LHCN-M2 (cell line): ENCODE data around the gene OR2A25. TPM values are rescaled to one million over a fixed set of nuclear protein-coding genes. Genes with fewer than 3 reads are reported as not detected.
A peak's percentile ranks its signal among the peaks of the same experiment; 100 is the strongest.
"Not testable (repeated sequence)": the region's sequence is repeated elsewhere in the genome, so short reads cannot be mapped to it uniquely, and the experiment has no call there.

ENCODE experiments used
- DNase-seq: peaks from one replicate; pipeline ENCODE4 v3.0.0-alpha.2; 2012; ENCODE audit warnings: low read depth
- polyA plus RNA-seq: library from polyadenylated mRNA; unstranded; fragments of >200 nt; gene quantifications from one replicate; pipeline ENCODE4 v1.2.1, GENCODE V29; 2012; ENCODE audit warnings: missing spikeins
- total RNA-seq: library from RNA; depleted of rRNA; stranded (reverse); fragments of >200 nt; gene quantifications from 2 replicates; pipeline ENCODE4 v1.2.3, GENCODE V29; 2014; rRNA removed

The OR2A25 gene
- total RNA-seq, result not detected in 2 replicates
- polyA plus RNA-seq, result not detected

GRCh38 chr7:144069511-144069910 lies at the start of gene OR2A25:
Gene OR2A25, plus strand, starts transcription at chr7:144069811. Its CDS starts 4,409 bp downstream, at chr7:144074220.
- DNase-seq, result no peak

DNA sequence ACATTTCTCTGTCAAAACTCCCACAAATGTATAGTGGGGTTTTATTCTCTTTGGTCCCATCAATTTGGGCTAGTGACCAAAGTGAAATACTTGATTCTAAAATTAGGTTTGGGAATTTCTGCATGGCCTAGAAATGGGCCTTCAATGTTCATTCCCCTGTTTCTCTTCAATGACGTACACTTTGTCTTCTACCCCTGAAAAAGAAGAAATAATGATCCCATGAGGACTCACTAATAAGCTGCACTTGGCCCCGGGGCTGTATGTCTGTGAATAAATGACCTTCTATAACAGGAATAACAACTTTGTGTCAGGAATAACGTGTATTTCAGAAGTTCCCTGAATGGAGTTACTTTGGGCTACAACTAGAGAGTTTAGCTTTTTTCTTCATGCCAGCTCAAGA lies 49.3 kb upstream of the OR2A25 start:
- DNase-seq, result no peak

DNA sequence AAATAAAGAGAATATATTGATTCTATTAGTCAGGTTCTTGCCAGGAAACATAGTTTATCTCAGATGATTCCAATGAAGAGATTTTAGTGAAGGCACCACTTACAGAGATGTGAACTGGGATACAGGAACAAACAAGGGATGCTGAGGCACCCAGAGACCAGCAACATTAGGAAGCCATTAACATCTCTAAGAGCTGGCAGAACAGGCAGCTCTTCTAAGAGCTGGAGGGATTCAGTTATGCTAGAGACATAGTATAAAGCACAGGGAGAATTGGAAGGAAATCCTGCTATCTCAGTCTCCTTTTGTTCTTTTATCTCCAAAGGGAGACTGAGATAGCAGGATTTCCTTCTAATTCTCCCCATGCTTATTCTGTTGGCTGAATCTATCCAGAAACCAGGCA lies 47.4 kb upstream of the OR2A25 start:
- DNase-seq, result no peak

DNA sequence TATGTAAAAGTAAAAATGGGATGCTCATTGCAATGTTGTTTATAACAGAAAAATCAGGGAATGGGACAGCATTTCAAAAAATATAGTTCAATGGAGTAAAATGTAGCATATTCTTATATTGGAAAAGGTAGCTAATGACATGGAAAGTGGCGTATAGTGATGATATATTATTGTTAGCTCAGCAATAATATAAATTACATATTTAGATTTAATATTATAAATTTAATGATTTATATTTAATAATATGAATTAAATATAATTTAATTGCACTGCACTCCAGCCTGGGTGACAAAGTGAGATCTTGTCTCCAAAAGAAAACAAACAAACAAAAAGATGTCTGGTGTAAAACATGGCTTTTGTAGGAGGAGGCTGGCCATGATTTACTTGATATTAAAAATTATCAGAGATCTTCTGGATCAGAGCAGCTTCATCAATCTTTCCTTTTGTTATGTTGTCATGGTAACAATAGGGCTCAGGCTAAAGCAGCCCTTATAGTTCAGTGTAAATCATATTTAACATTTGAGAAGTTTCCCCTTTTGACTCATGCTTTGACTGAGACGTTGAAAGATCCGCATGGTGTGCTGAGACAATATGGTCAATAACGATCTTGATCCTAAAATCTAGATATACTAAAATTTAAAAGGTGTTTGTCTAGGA lies 46.3 kb upstream of the OR2A25 start:
- DNase-seq, result no peak

DNA sequence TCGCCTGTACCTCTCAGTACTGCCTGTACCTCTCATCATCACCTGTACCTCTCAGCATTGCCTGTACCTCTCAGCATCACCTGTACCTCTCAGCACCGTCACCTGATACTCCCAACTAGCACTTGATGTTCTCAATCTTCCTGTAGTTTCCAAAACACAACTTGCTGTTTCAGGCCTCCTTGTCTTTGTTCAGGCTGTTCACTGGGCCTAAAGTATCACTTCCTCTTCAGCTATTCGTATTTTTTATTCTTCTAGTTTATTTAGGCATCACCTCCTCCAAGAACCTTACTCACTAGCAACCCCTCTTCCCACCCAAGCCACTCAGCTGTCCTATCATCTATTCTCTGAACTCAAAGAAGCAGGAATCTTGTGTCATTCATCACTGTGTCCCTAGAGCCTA lies 45.4 kb upstream of the OR2A25 start:
- DNase-seq, result no peak

DNA sequence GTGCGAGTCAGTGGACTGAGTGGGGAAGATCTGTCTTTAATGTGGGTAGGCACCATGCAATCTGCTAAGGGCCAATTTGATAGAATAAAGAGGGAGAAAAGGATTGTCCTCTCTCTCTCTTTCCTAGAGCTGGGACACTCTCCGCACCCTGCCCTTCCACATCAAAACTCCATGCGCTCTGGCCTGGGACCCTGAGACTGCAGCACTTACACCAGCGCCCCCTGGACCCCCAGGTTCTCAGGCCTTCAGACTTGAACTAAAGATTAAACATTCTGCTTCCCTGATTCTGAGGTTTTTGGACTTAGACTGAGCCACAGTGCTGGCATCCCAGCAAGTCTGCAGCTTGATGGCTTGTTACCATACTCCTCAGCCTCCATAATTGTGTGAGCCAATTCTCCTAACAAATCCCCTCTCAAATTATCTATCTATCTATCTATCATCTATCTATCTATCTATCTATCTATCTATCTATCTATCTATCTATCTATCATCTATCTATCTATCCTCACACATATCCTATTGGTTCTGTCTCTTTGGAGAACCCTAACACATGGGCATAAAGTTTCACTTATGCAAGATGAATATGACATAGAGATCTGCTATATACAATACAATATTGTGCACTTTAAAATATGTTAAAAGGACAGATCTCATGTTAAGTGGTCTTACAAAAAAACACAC lies 43.3 kb upstream of the OR2A25 start:
- no peak for DNase-seq

DNA sequence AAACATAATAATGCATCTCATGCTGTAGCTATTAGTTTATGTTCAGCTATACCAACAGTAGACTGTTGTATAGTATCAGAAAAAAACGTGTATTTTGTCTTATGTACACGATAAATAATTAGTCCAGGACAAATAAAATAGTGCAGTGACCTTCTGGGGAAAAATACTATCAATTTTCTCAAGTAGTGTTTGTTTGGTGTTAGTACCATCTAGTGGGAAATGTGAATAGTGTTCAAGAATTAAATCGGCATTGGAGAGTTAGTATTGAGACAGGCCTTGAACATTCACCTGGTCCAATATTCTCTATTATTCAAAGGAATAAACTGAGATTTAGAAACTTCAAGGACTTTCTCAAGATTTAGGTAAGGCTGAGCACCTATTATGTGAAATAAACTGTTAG lies 42.5 kb upstream of the OR2A25 start:
- peak; percentile 67 for DNase-seq

- DNase-seq, result peak; percentile 58
Measured at GRCh38 chr7:144027974-144028373, 41.6 kb upstream of the OR2A25 start.

GRCh38 chr7:144028547-144028946 lies 41.1 kb upstream of the OR2A25 start:
- no peak for DNase-seq

- no peak for DNase-seq
Measured at GRCh38 chr7:144032516-144032915, 37.1 kb upstream of the OR2A25 start.

- DNase-seq, result no peak
Measured at GRCh38 chr7:144032985-144033709, 36.5 kb upstream of the OR2A25 start.

- no peak for DNase-seq
Measured at GRCh38 chr7:144035385-144035784, 34.2 kb upstream of the OR2A25 start.

DNA sequence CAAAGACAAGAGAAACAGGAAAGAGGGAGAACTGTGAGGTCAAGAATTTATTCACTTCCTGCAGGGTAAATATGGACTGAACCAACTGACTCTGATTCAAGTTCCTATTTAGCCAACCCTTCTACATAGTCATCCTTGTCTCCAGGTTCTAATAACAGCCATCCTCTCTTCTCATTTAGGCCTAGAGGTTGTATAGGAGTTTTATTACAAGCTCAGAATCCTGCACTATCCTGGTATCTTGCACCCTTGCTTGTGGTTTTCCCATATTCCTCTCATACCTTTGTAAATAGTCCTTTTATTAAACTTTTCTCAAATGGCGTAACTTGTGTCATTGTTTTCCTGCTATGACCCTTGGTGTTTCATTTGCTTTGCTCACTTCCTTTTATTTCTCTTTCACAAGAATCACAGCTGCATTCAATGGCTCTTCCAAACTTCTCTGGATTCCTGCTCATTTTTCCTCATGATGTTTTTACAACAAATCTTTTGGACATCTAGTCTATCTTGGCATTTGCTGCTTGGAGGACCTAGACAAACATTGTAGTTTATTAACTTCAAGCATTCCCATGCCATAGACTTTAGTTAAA lies 33.2 kb upstream of the OR2A25 start:
- no peak for DNase-seq

- DNase-seq, result no peak
Measured at GRCh38 chr7:144037414-144038035, 32.1 kb upstream of the OR2A25 start.

DNA sequence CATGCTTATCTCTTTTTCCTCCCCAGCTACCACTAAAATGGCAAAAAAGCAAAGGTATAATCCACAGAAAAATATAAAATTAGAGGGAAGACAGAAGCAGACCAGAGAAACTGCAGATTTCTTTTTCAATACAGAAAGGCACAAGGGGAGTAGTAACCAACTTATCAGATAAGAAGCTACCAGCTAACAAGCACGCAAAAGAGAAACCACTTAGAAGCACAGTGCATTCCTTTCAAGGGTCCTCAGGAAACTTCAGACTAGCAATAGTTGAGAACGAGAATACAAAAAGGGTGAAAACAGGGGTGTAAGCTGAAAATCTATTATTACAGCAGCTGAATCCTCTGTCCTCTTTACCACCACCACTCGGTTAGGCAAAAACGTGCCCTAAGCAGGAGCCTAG lies 30.7 kb upstream of the OR2A25 start:
- DNase-seq, result no peak

DNA sequence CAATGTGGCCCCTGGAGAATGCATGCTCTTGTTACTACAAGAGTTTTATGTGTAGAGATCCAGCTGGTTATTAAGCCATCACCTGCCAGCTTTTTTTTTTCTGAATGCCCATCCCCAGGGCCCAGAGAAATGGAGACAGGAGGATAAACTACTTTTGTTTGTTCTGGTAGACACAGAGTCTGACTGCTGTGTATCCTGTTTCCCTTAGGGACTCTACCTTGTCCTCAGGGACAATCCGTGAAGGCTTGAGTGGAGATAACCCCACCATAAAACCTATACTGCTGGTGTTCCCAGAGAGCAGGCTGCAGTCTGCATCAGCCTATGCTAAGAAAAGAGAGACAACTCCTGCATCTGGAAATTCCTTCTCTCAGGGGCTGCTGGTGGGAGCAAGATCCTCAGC lies 21.0 kb upstream of the OR2A25 start, which contains the start of gene OR2A5:
Gene OR2A5 (plus strand): TSS at position 301 of the 400 bp plus-strand sequence. CDS start 1,454 bp downstream, outside the sequence.
- DNase-seq, result no peak

GRCh38 chr7:144049491-144049890 lies 20.1 kb upstream of the OR2A25 start:
- no peak for DNase-seq

- peak; percentile 23 for DNase-seq
Measured at GRCh38 chr7:144050093-144050492, 19.5 kb upstream of the OR2A25 start.

DNA sequence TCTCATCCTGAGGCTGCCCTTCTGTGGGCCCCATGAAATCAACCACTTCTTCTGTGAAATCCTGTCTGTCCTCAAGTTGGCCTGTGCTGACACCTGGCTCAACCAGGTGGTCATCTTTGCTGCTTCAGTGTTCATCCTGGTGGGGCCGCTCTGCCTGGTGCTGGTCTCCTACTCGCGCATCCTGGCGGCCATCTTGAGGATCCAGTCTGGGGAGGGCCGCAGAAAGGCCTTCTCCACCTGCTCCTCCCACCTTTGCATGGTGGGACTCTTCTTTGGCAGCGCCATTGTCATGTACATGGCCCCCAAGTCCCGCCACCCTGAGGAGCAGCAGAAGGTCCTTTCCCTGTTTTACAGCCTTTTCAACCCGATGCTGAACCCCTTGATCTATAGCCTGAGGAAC lies 18.7 kb upstream of the OR2A25 start:
- DNase-seq, result not testable (repeated sequence)

- peak; percentile 65 for DNase-seq
Measured at GRCh38 chr7:144057954-144058353, 11.7 kb upstream of the OR2A25 start.

- DNase-seq, result no peak
Measured at GRCh38 chr7:144063710-144064109, 5.9 kb upstream of the OR2A25 start.

DNA sequence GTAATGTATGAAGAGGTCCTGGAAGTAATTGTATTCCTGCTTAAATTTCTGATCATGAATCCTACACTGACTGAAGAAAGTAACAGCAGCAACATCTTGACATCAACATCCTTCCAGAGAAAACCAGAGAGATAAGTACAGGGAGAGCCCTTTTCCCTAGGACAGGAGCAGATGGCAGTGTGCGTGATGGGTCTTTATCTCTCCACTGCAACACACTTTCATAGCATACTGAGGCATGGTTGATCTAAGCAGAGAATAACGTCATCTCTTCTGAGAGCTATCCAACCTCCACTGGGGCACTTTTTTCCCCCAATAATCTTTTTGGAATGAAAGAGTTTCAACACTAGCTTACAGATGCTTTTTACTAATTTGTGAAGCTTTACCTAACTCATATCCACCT lies 342 bp downstream of the OR2A25 start:
- no peak for DNase-seq
